Activated CD4-positive, CD25-positive, alpha-beta regulatory T cell treated with anti-CD3 and anti-CD28 coated beads, Interleukin-2, amount 50 U/mL, for 72 hours (primary cell): ENCODE results near the gene DYNLT3.
A peak's percentile ranks its signal among the peaks of the same experiment; 100 is the strongest.

Source experiments
- DNase-seq: peaks from one replicate; pipeline ENCODE4 v3.0.0; 2021

Gene DYNLT3, protein sequence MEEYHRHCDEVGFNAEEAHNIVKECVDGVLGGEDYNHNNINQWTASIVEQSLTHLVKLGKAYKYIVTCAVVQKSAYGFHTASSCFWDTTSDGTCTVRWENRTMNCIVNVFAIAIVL

GRCh38 chrX:37846934-37847732 is at the start of gene DYNLT3:
Gene DYNLT3, minus strand, starts transcription at chrX:37847571. Its CDS starts 61 bp downstream, at chrX:37847510.
- peak; percentile 76 for DNase-seq

DNA sequence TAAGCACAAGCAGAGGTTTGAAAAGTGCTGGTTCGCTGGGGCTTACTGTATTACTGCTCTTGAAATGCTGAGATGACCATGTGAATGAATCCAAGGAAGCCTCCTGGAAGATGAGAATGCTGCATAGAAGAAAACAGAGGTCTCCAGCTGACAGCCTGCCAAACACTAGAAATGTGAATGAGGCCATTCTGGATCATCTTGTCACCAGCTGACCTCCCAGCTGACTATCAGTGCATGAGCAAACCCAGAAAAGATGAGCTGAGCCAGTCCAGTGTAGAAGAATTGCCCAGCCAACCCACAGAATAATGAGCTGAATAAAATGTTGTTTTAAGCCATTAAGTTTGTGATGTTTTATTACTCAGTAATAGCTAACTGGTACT is 49.1 kb upstream of the DYNLT3 start:
- DNase-seq = no peak

- no peak for DNase-seq
Observed at GRCh38 chrX:37895795-37896510, 48.6 kb upstream of the DYNLT3 start.

DNA sequence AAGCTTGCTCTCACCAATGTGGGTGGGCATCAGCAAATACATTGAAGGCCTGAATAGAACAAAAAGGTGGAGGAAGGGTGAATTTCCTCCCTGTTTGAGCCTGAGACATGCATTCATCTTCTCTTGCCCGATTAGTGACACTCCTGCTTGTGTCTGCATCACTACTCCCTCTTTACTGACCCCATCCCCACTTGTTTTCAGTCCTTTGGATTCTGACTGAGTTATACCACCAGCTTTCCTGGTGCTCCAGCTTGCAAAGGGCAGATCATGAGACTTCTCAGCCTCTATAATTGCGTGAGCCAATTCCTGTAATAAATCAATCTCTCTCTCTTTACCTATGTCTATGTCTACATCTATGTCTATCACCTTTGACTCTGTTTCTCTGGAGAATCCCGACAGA is 47.4 kb upstream of the DYNLT3 start:
- DNase-seq = no peak

DNA sequence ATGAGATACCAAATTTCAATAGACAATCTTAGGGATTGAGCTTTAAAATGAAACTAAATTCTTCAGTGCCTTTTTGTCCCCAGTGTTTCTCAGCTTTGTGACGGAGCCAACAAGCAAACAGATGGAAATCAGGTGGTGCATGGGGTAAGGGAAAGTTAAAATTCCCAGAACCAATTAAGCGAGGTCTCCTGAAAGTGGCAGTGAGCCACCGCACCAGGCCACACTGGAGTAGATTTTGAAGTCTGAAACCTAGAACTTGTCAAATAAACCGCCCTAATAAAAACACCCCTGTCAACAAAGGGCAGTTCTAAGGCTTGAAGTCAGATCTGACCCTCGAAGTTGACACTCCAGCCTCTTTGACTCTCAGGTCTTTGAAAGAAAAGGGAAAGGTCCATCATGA is 40.6 kb upstream of the DYNLT3 start:
- DNase-seq = no peak

DNA sequence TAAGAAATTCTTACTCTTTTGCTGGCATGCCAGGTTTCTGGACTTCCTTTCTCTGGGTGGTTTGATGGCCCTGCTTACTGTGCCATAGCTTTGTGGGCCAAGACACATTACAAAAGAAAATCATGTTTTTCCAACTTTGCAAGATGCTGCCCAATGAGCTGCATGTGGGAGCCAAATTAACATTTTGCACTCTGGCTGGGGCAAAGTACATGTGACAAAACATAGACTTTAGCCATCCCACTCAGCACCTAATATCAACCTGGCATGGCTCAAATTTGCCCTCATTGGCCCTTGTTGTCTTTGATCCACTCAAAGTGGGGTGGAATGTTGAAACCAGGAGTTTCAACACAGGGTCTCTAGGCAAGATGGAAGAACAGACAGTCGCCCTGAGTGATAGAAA is 40.0 kb upstream of the DYNLT3 start:
- DNase-seq = no peak

- no peak for DNase-seq
Observed at GRCh38 chrX:37883196-37883595, 35.8 kb upstream of the DYNLT3 start.

DNA sequence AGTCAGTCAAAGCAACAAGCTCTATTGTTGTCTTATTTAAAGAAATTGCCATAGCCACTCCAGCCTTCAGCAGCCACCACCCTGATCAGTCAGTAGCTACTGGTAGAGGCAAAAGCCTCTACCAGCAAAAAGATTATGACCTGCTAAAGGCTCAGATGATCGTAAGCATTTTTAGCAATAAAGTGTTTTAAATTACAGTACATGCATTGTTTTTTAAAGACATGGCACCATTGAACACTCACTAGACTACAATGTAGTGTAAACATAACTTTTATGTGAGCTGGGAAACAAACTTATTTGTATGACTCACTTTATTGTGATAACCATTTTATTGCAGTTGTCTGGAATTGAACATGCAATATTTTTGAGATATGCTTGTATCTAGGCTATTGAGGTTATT is 32.3 kb upstream of the DYNLT3 start:
- DNase-seq = no peak

DNA sequence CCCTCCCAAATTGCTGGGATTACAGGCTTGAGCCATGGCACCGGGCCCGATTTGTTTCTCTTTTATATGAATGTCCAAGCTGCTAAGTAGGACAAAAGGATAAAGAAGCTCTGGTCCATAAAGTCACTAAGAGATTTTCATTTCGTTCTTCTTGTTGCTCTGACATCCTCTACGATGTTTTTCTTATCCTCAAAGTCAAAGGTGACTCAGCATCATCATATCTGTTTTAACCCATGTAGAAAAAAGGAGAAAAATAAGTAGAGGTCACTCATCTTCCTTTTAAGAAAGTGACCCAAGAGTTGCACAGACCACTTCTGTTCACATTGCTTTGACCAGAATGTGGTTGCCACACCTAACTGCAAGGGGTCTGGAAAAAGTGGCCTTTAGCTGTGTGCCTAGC is 29.3 kb upstream of the DYNLT3 start:
- DNase-seq = no peak

- no peak for DNase-seq
Observed at GRCh38 chrX:37875675-37876074, 28.3 kb upstream of the DYNLT3 start.

- no peak for DNase-seq
Observed at GRCh38 chrX:37873220-37873619, 25.8 kb upstream of the DYNLT3 start.

GRCh38 chrX:37872303-37872655 is 24.9 kb upstream of the DYNLT3 start:
- DNase-seq = no peak

GRCh38 chrX:37871626-37872302 is 24.4 kb upstream of the DYNLT3 start:
- DNase-seq = no peak

- DNase-seq = no peak
Observed at GRCh38 chrX:37867536-37868153, 20.3 kb upstream of the DYNLT3 start.

GRCh38 chrX:37863728-37864127 is 16.4 kb upstream of the DYNLT3 start:
- DNase-seq = no peak

DNA sequence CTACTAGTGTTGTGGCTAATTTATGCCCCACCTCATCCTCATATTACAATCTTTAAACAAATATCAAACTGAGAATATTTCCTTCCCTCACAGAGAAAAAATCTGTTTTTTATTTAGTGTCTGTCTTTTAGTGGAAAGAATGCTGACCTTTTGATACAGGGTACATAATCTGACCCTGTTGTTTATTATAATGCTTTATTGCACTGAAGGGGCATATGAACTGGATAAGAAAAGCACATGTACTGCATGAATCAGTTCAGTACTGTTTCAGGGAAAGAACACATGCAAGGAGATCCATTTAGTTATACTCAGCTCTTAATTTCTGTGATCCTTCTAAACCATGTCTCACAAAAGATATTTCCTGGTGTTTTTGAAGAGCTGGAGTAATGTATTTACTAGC is 15.5 kb upstream of the DYNLT3 start:
- no peak for DNase-seq

GRCh38 chrX:37860721-37861120 is 13.3 kb upstream of the DYNLT3 start:
- no peak for DNase-seq

- no peak for DNase-seq
Observed at GRCh38 chrX:37854748-37855147, 7.4 kb upstream of the DYNLT3 start.

DNA sequence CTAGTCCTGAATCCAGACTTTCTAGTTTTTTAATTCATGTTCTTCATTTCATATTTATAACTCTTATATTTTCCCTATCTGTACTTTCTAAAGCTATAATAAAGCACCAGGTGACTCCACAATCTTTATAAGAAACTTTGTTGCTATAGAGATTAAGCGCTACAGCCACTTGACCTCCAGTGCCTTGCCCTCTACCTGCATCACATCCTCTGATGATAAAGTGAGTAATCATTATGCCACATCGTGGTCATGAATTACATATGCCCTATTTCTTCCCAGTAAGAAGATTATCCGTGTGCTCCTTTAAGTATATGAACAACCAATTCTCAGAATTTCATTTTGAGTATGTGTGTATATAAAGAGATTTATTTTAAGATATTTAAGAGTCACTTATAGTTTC is 6.8 kb upstream of the DYNLT3 start:
- no peak for DNase-seq

GRCh38 chrX:37847733-37848197 is 394 bp upstream of the DYNLT3 start:
- no peak for DNase-seq

GRCh38 chrX:37846558-37846933 is 825 bp downstream of the DYNLT3 start:
- no peak for DNase-seq

- DNase-seq = no peak
Observed at GRCh38 chrX:37846141-37846540, 1.2 kb downstream of the DYNLT3 start.

GRCh38 chrX:37844622-37845021 is 2.7 kb downstream of the DYNLT3 start:
- no peak for DNase-seq
